HG02870 (cell line): ENCODE results near the gene C20orf144.
A peak's percentile ranks its signal among the peaks of the same experiment; 100 is the strongest.

Source experiments
- ATAC-seq: cut with Tn5 transposase; IDR thresholded peaks from one replicate; pipeline ENCODE4 v1.9.1; 2021; ENCODE audit warnings: mild to moderate bottlenecking, moderate library complexity; ENCODE audit not compliant: unreplicated experiment

C20orf144 gene

DNA sequence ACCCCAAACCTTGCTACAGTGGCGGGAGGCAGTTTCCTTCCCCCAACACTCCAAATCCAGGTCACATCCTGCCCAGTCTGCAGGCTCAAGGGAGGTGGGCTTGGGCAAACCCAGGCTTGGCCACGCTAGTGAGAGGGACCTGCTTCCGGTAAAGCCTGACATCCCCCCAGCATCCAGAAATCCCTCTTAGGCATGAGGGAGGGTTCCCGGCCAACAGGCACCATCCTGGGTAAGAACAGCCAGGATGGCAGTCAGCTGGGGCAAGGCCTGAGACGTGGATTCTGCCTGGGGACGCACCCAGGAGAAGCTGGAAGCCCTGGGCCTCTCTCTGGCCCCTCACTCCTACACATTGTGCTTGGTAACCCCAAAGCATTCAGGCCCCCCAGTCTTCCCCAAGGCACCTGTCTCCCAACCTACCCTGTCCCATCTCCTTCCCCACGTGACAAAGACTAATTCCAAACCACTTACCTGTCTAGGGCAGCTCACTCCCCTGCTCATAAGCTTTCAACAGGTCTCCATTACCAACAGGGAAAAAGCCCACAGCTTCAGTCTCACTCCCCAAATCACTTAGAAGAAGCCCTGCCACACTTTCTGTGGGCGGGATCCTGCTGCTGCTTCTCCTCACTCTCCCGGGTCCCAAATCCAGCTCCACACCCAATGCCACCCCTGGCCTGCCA, 2.1 kb downstream of the C20orf144 start:
- ATAC-seq, result no peak

DNA sequence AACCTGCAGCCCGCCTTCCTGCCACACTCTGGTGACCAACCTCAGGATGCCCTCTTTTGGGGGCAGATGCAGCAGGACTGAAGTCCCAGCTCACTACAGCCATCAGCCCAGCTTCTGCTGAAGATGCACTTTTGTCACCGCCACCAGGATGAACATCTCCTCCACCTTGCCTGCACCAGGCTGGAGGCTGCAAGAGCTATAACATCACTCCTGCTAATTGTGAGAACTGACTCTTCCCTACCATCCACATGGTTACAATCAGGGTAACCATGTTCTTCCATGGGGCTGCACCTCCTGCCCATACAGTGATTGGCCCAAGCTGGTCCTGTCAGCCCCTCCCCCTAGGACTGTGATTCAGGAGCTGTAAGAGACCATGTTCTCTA, 2.6 kb downstream of the C20orf144 start:
- ATAC-seq, result no peak

DNA sequence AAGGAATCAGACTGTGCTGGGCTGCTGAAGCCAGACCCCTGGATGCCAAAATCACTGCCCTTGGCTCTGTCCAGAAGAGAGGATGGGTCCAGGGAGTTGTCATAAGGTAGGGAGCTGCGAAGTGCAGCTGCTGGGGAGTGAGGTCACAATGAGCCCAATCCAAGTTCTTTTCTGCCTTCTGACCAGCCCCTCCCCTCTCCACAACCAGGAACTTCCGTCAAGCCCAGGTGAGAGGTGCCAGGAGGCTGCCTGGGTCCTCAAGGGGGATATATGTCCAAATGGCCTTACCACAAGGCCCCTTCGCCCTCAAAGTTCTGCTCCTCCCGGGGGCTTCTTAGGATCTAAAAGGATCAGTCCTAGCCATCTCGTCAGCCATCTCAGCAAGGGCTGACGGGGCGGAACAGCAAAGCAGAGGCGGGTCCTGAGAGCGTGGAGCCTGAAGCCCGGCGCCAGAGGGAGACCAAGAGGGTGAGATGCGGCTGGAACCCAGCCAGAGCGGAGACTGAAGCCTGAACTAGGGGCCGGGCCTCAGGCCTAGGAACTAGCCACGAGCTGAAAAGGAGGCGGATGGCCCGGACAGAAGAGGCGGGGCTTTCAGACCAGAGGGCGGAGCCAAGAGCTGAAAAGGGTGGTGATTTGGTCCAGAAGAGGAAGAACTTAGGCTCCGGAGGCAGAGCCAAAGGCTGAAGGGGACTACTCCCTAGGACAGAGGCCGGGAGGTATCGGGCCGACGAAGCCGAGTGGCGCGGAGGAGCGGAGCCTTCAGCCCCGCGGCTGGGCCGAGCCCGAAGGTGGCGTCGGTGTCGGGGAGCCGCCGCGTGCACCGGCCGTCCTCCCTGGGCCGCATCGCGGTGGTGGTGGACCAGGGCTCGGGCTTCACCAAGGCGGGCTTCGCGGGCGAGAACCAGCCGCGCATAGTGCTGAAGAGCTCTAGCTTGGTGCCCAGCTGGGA, 4.4 kb downstream of the C20orf144 start, which contains the start of gene ACTL10:
Gene ACTL10, plus strand, starts transcription at position 651 of the 952 bp plus-strand sequence. CDS start 555 bp downstream, outside the sequence.
- ATAC-seq, result peak; percentile 71

DNA sequence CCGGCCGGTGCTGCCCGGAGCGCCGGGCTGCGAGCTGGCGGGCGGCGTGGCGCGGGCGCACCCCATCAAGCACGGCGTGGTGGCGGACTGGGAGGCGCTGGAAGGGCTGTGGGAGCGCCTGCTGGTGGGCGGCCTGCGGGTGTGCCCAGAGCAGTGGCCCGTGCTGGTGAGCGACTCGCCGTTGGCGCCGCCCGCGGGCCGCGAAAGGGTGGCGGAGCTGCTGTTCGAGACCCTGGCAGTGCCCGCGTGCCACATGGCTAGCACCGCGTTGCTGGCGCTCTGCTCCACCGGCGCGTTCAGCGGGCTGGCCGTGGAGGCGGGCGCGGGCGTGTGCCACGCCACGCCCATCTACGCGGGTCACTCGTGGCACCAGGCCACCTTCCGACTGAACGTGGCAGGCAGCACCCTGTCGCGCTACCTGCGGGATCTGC, 5.1 kb downstream of the C20orf144 start:
- peak; percentile 4 for ATAC-seq

DNA sequence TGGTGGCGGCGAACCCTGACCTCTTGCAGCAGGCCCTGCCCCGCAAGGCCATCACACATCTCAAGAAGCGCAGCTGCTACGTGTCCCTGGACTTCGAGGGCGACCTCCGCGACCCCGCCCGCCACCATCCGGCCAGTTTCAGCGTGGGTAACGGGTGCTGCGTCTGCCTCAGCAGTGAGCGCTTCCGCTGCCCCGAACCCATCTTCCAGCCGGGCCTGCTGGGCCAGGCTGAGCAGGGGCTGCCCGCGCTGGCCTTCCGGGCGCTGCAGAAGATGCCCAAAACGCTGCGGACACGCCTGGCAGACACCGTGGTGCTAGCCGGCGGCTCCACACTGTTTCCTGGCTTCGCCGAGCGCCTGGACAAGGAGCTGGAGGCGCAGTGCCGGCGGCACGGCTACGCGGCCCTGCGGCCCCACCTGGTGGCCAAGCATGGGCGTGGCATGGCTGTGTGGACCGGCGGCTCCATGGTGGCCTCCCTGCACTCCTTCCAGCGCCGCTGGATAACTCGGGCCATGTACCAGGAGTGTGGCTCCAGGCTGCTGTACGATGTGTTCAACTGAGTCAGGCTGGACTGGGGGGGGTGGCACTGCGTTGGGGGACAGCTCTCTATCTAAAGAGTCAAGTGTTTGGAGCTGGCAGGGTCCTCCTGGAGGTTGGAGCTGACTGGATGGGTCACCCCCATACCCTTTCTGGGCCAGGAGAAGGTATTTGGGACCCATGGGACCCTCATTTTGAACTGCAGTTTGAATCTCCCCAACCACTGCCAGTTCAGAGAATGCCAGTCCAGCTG, 5.7 kb downstream of the C20orf144 start:
- no peak for ATAC-seq

DNA sequence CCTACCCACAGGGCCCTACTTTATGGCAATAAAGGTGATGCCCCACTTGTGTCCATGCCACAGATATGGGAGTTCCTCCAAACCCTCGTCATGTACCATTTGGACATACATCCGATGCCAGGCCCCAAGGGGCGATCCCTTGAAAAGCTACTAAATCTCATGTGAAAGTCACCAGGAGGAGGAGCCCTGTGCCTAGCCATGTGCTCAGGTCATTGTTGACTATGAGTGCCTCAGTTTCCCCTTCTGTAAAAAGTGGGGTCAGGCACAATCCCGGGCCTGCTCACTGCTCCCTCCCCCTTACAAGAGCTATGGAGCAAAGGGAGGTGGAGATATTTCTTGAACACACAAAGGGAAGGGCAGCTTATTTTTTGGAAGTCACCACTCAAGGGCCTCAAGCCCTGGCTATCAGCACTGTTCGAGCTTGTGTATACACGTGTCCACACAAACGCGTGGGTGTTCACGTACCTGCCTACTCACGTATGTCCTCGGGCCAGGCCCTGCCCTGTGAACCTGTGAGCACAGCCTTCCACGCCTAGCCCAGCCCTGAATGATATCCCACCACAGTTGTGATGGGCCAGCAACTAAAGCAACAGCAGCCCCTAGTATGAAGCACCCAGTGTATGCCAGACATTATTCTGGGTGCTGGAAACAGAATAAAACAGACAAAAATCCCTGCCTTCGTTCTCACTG, 6.5 kb downstream of the C20orf144 start:
- ATAC-seq, result no peak

DNA sequence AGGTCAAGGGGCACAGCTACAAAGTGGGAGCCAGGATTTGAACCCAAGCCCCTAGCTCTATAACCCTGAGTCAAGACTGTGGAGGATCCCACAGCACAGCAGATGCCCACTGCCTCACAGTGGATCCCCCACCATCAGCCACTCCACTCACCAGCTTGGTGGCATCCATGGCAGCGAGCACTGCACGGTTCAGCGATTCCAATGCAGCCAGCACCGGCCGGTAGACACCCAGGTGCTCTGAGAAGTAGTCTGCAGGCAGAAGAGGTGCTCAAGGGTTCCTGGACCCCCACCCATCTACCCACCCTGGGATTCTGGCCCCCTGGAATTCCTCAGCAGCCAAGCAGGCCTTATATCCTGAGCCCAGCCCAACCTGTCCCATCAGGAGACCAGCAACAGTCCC, 7.1 kb downstream of the C20orf144 start:
- ATAC-seq, result no peak

DNA sequence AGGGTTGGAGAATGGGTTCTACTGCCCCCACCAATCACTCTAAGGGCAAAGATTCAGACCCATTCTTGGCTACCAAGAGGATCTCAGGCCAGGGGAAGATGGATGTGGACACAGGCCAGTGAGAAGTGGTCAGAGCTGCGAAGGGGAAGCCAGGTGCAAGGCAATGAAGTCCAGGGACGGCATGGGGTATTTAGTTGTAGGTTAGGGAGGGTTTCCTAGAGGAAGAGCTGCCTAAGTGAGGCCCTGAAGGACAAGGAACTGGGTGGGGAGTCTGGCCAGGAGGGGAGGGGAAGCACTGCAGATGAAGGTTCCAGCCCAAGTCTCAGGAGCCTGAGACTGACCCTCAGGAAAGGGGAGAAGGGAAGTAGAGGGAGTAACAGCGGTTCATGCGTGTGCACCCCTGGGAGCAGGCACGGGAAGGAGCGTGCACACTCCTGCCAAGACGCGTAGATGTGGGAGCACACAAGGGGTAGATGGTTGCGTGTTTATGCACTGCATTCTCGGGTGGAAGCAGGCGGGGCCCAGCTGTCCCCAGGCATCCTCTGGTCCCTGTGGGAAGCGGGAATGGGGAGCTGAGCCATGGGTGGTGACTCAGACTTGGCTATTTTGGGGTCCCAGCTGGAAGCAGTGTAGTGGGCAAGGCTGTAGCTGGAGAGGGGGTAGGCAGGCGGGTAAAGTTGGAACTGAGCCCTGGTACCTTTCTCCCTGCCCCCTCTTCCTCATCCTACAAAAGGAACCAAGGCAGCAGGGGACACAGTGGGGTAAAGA, 7.9 kb downstream of the C20orf144 start:
- ATAC-seq, result no peak

DNA sequence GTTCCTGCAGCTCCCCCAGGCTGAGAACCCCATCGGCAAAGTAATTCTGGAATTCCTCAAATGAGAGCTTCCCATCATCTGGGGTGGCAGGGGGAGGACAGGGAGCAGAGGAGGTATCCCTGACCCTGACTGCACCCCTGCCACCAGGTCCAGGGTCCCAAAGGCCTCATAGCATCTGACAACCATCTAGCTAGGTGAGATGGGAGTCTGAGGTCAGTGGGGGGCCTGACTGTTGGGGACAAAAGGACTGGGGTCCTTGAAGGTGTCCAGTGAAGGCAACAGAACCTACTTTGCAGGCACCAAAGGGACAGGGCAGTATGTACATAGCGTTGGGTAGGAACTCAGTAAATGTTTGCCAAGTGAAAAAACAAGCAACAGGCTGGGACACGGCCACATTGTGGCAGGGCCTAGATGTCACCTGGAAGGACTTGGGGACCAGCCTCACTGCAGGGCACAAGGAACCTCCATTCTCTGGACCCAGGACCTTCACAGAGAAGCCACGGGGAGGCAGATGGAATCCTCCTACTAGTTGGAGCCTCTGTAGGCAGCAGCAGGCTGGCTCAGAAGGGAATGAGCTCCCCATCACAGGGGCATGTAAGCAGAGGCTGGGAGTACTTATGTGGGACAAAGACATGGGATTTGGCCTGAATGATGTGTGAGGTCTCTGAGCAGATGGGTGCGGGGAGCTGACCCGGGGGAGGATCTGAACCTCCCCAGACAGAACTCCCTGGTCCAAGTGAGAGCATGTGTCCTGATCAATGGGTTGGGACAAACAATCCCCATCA, 8.8 kb downstream of the C20orf144 start:
- no peak for ATAC-seq

DNA sequence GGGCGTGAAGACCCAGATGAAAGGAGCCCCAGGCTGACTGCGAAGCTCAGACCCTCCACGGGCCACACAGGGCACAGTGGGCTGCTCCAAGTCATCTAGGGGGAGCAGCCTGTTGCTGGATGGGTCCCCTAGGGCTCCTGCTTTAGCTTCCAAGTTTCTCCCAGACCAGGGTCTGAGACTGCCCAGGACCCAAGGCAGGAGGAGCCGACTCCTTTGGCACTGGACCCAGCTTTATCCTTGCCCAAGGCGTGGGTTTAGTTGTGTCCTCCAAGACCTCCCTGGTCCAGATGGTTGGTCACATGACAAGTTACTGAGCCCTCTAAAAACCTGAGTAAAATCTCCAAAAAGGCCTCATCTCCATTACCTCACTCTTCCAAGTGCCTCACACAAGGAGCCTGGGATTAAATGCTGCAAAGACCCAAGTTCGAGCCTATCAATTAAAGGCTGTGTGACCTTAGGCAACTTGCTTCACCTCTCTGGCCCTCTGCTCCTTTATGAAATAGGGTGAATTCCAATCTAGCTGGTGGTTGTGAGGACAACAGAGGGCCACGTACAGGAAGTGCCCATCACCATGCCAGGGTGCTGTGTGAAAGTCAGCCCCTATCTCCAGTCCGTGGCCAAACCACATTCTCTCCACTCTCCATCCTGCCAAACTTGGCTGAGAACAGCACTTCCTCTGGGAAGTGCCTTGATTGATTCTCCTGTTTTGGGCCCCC, 9.6 kb downstream of the C20orf144 start:
- no peak for ATAC-seq

DNA sequence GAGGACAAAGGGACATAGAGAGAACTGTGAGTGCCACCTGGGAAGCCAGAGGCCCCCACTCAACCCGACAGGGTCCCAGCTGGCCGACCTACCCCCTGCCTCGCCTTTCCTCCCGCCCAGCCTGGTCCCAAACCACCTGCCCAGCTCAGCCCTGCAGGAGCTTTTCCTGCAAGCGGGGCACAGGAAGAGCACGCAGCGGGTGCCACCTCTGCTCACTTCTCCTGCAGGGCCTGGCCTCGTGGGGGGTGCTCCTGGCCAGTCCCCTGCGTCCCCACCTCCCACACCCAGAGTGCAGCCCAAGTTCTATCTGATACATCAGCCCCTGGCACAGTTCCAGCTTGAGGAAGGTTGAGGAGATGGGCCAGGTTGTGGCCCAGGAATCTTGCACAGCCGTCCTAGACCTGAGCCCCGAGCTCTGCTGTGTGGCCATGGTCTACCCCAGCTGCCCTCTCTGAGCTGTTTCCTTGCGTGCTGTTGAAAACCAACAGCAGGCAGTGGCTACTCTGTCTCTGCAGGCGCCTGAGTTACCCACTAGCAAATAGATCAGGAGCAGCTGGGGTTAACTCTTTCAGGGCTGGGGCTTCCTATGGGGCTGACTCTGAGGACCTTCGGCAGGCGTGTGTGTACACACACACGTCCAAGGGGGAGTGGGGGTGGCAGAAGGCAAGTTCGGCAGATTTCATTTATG, 10.4 kb downstream of the C20orf144 start:
- ATAC-seq, result no peak

DNA sequence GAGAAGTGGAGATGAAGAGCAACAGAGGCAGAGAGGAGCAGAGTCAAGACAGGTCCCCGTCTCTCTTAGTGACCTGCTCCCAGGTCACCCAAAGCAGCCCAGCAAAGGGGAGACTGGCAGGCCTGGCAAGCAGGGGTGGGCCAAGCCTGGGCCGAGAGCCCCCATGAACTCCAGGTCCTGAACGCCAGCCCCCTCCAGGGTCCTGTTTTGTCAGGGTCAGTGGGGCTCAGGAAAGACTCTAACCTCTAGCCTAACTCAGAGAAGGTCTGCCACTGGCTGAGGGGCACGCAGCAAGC, 10.9 kb downstream of the C20orf144 start:
- no peak for ATAC-seq

DNA sequence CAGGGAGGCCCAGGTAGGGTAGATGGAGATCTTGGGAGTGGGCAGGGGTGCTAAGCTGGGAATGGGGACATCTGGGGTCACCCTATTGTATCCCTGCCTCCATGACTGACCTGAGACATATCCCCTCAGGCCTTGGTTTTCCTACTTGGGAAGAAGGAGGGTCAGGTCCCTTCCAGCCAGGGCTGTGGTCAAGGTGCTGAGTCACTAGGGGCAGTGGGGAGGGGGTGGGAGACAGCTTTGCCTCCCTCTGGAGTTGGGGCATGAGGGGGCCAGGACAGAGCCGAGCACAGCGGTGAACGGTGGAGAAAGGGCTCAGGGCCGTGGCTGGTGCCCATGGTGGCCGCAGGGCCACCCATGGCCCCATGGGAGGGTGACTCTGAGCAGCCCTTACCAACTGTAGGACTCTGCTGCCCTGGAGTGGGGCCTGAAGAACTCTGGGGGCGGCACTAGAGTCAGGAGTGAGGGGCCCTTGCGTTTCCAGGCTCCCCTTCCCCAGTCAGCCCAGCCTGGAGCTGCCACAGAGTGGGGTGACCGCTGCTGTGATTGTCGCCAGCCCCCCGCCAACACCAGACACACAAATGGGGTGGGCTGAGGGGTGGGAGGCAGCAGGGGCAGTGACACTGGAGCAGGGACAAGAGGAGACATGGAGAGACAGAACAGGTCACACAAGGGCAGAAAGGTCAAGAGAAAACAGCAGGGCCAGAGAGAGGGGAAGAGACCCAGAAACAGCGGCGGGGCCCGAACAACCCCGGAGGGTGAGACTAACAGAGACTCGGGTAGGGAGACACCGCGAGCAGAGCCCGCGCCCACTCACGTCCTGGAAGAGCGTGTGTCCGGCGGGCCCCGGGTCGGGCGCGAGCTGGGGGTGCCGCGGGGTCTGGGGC, 11.5 kb downstream of the C20orf144 start:
- ATAC-seq, result peak; percentile 18

DNA sequence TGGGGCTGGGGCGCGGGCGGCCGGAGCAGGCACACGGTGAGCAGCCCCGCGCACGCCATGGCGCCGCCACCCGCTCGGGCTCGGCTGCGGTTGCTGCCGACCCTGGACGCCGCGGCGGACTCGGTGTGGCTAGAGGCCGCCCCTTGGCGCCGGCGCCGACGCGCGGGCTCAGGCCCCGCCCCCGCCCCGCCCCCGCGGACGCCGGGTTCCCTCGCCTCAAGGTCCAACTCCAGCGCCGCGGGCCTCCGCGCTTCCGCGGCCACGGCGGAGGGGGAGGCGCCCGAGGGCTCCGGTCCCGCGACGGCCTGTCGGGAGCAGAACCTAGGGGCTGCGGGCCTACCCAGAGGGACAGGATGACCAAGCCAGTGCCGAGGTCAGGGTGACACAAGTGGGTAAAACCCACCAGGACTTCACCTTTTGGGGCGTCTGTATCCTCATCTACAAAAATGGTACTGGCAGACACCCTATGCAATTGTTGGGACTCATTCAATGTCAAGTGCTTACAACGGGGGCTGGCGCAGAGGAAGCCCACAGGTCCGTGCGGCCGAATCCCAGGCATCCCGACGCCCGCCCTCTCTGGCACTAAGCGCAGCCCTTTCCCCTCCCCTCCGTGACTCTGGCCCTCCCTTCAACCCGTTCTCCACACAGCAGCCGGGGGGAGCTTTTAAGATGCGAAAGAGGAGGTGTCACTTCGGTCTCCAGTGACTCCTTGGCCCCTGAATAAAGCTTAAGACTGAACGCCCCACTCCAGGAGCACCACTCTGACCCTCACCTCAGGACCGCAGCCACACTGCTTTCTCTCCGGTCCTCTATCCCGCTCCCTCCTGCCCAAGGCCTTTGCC, 12.4 kb downstream of the C20orf144 start, which contains the start of gene NECAB3:
Gene NECAB3, minus strand, starts transcription at position 135 of the 842 bp plus-strand sequence. Its CDS starts 76 bp downstream, at position 59.
- ATAC-seq, result peak; percentile 55

DNA sequence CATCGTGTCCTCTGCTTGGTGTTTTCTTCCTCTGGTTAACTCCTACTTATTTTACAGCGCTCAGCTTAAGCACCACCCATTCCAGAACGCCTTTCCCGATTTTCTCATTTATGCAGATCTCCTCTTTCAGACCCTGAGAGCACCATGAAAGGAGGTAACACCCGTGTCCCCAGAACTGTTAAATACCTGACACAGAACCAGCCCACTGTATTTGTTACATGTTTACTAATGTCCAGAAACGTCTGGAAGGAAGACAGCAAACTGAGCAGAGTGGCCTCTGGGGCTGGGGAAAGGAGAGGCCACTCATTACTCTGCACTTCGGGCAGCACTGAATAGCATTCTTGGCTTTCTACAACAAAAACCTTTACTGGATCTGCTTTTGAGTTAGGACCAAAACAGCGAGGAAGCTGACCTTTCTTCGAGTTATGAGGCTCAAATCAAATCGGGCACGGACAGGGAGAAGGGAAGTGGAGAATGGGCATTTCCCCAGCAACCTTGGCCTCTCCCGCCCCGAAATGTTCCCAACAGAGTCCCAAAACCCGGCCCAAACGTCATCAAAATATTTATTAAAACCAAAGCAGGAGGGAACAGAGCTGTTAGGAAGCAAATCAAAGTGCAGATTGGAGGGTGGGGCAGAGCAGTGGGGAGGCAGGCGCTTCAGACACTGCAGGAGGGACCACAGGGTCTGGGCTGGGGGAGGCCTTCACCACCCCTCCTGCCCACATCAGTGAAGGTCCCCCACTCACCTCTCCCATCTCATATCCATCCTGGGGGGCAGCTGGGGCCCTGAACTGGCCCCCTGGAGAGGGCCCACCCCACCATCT, 13.2 kb downstream of the C20orf144 start:
- no peak for ATAC-seq
